GM21515 (cell line): ENCODE data around the gene MTR.

Experiments
- ATAC-seq: cut with Tn5 transposase; IDR thresholded peaks from one replicate; pipeline ENCODE4 v1.9.1; 2021; ENCODE audit not compliant: unreplicated experiment

MTR gene

DNA sequence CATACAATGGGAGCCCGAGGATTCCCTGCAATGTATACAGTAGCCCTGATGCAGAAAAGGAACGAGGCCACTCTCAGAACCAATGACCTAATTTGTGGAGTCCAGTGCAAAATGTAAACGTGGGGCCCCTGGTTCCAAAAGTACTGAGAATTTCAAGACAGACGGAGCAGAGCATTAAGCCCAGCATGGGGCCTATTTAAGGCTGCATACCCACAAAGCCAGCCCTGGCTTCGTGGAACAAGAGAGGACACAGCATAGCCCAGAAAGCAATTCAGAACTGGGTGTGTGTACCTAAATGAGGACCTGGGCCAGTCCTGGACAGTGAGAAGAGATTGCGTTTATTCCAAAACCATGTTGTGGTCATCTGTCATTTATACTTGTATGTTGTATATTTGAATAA lies 153.9 kb downstream of the MTR start:
- ATAC-seq = no peak

DNA sequence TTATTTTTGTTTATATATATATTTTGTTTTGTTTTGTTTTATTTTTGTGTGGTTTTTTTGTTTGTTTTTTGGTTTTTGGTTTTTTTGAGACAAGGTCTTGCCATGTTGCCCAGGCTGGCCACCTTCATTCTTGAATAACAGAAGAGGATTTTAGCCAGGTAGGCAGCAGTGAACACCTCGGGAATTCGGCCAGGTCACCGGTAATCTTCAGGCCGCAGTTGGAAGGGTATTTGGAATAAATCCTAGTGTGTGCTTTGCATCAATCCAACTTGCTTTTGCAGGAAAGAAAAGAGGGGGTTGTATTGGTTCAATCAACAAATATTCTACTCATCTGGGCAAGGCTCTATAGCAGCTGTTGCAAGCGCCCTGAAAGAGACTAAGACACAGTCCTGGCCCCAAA lies 155.3 kb downstream of the MTR start:
- ATAC-seq = no peak

DNA sequence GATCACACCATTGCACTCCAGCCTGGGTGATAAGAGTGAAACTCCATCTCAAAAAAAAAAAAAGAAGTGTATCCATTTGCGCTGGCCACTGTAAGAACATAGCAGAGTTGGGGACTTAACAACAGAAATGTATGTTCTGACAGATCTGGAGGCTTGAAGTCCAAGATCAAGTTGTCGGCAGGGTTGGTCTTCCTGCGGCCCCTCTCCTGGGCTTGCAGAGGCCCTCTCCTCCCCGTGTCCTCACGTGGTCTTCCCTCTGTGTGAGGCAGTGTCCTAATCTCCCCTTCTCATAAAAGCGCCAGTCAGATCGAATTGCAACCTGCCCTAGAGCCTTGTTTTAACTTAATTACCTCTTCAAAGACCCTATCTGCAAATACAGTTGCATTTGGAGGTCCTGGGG lies 156.6 kb downstream of the MTR start:
- no peak for ATAC-seq

DNA sequence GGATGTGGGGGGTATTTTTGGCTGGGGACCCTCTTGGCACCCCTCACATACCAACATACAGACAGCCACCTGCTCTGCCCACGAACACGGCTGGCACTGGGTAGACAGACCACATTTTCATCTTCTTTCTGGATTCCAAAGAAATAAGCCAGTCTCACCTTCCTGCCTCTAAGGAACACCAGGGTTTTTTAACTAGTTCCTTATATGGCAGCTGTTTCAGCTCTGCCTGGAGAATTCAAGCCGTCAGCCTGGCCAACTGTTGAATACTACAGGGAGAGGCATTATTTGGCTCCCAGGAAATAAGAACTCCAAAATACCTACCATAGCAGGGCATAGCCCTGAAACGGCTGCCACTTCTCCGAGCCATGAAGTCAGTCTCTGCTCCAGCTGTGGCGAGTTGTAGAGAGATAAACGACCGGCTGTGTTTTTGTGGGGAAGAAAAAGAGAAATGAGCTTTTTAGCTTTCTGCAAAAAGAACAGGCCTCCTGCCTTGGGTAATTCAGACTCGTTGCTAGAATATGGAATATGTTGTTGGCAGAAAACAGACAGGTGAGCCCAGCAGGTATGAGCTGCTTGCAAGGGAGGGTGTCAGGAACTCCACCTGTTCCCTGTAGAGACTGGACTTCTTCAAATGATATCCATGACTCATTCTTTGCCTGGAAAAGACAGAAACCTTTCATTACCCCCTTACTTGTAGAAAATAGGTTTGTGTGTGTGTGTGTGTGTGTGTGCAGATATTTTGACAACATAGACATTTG lies 157.3 kb downstream of the MTR start:
- no peak for ATAC-seq

DNA sequence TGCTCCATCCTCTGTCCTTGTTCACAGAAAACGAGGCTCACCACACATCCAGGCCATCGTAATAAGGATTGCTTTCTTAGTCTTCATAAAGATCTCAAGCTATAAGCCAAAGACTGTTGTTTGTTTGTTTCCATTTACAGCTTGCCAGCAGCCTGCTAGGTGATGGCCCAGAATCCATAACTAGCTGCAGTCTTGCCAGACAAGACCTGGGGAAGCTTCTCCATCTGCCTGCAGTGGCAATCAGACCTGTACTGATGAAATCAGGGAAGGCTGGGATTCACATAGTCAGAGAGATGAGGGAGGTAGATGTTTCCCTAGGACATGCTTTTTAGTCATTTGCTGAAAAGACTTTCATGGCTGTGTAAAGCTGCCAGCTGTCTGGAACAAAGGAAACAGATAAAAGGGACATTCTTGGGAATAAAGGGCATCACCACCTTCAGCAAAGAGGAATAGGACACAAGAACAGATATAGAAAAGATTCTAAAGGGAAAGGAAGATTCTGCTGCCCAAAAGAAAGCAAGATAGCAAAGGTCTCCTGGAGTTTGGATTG lies 158.1 kb downstream of the MTR start:
- no peak for ATAC-seq
